GM10266 (cell line): ENCODE results near the gene HJURP.

Source experiments
- DNase-seq: peaks from one replicate; pipeline ENCODE4 v3.0.0; 2012; ENCODE audit errors: extremely low spot score
- CTCF ChIP-seq: IDR thresholded peaks from 2 replicates; pipeline ENCODE4 v1.5.1; 2012; ENCODE audit warnings: mild to moderate bottlenecking, low read depth; ENCODE audit not compliant: control insufficient read depth, insufficient read depth; ENCODE audit errors: missing control alignments

Gene HJURP

DNA sequence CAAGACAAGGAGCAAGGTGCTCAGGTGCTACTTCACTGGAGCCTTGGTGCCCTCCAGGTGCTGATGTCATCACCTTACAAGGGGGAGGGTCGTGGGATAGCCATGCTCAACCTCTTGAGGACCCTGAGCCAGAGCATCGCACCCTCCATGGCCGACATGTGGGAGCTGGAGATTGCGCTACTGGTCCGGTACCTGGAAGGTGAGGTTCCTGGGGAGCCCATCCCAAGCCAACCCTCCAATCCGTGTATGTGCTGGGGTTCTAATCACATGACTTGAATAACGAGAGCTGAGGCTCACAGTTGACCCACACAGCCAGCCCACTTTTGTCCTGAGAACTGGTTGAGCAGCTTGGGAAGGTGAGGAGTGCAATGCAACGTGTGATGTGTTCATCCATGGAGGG is 50.3 kb downstream of the HJURP start:
- no peak for TF ChIP-seq CTCF
- DNase-seq: no peak

- DNase-seq: no peak
- TF ChIP-seq CTCF: no peak
Observed at GRCh38 chr2:233803292-233803911, 50.9 kb downstream of the HJURP start.

DNA sequence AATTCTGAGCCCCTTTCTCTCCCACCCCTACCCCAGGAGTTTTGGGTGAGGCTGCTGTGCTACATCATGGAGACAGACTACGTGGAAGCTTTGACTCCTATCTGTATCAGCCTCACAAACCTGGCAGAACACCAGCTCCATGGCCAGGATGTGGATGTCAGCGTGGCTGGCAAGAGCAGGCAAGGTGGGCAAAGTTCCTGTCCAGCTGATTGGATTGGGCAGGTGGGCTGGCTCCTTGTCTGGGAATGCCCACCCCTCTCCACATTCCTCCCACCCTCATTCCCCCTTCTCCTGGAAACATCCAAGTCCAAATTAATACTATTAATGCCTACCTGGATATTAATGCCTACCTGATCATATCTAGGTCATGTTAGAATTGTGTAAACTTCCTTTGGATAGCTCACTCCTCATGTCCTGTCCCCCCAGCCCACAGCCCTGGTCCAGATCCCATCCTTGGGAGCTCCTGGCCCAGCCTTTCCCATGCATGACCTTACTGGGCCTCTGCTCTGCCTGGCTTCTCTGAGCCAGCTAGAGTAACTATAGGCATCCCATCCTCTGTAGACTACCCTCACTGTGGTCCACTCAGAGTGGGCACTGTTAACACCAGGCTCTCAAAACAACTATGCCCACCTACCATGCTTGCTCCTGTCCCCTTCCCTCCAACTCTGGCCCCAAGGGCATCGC is 52.1 kb downstream of the HJURP start:
- DNase-seq: no peak
- TF ChIP-seq CTCF: no peak

DNA sequence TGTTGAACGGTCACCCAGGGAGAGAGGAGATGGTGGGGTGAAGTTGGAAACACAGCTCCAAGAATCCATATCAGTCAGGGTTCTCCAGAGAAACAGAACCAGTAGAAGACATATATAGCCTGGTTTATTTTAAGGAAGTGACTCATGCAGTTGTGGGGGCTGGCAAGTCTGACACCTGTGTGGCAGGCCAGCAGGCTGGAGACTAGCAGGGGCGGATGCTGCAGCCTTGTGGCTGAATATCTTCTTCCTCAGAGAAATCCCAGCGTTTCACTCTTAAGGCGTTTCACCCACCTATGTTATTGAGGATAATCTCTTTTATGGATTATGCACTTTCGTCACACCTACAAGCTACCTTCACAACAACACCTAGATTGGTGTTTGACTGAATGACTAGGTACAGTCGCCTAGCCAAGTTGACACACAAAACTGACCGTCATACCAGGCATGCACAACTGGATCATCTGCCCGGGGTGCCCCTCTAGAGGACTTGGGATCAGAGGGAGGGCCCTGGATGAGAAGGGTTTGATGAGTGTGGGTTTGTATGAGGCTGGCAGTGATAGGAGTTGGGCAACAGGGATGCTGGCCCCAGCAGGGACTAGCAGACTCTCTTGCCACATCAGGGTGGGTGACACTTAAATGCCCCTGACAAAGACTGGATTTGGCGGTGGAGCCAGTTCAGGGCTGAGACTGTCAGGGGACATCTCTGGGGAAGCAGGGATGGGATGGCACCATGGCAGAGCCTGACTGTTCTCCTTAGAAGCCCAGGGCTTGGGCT is 52.8 kb downstream of the HJURP start:
- no peak for TF ChIP-seq CTCF
- DNase-seq: no peak

DNA sequence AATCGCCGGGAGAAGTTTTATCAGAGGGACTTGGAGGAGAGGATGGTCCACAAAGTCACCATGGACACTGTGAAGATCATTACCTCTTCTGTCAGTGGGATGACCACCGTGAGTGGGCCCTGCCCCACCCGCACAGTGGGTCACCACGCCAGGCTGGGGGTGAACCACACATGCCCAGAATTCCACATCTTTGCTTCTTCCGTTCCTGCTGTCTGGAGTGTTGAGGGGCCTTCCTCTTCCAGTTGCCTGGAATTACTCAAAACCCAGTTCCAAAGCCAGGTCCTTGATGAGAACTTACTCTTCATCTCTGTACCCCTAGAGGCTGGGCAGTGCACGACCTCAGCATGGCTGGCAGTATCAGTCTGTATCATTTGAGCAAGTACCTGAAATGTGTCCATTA is 54.1 kb downstream of the HJURP start:
- TF ChIP-seq CTCF: no peak
- DNase-seq: no peak

GRCh38 chr2:233799716-233800115 is 54.6 kb downstream of the HJURP start:
- no peak for TF ChIP-seq CTCF
- DNase-seq: no peak
